HG03565 (cell line): Measurements from ENCODE around the gene CLHC1.
"Not testable (repeated sequence)": the region's sequence is repeated elsewhere in the genome, so short reads cannot be mapped to it uniquely, and the experiment has no call there.

Source experiments
- ATAC-seq: cut with Tn5 transposase; IDR thresholded peaks from one replicate; pipeline ENCODE4 v1.9.1; 2021; ENCODE audit warnings: mild to moderate bottlenecking, moderate library complexity; ENCODE audit not compliant: unreplicated experiment

The CLHC1 gene

GRCh38 chr2:55232084-55232862, at the start of gene CLHC1, which contains the start of gene RPS27A:
Gene CLHC1 (minus strand): TSS chr2:55232293. CDS start chr2:55222411, 9,882 bp downstream.
Gene RPS27A (plus strand): TSS chr2:55232688. CDS start chr2:55232825, 137 bp downstream.
- ATAC-seq: peak; percentile 88

- not testable (repeated sequence) for ATAC-seq
Measured at GRCh38 chr2:55280851-55281546, 48.9 kb upstream of the CLHC1 start.

- not testable (repeated sequence) for ATAC-seq
Measured at GRCh38 chr2:55279859-55280424, 47.8 kb upstream of the CLHC1 start.

- ATAC-seq: not testable (repeated sequence)
Measured at GRCh38 chr2:55279214-55279835, 47.2 kb upstream of the CLHC1 start.

- no peak for ATAC-seq
Measured at GRCh38 chr2:55277310-55277709, 45.2 kb upstream of the CLHC1 start.

- not testable (repeated sequence) for ATAC-seq
Measured at GRCh38 chr2:55274346-55274745, 42.3 kb upstream of the CLHC1 start.

- no peak for ATAC-seq
Measured at GRCh38 chr2:55269645-55269990, 37.5 kb upstream of the CLHC1 start.

- ATAC-seq: peak; percentile 90
Measured at GRCh38 chr2:55268907-55269644, 37.0 kb upstream of the CLHC1 start, which contains the start of gene MTIF2. Gene MTIF2 (minus strand): TSS chr2:55269231. CDS start chr2:55263858, 5,373 bp downstream.

- ATAC-seq: no peak
Measured at GRCh38 chr2:55268288-55268906, 36.3 kb upstream of the CLHC1 start.

GRCh38 chr2:55259586-55259985, 27.5 kb upstream of the CLHC1 start:
- not testable (repeated sequence) for ATAC-seq

- no peak for ATAC-seq
Measured at GRCh38 chr2:55252832-55253231, 20.7 kb upstream of the CLHC1 start.

- no peak for ATAC-seq
Measured at GRCh38 chr2:55247025-55247424, 14.9 kb upstream of the CLHC1 start.

- no peak for ATAC-seq
Measured at GRCh38 chr2:55245411-55245810, 13.3 kb upstream of the CLHC1 start.

GRCh38 chr2:55242617-55243016, 10.5 kb upstream of the CLHC1 start:
- ATAC-seq: no peak

GRCh38 chr2:55241582-55241981, 9.5 kb upstream of the CLHC1 start:
- ATAC-seq: not testable (repeated sequence)

GRCh38 chr2:55239656-55240222, 7.6 kb upstream of the CLHC1 start:
- no peak for ATAC-seq

GRCh38 chr2:55236992-55237543, 5.0 kb upstream of the CLHC1 start:
- ATAC-seq: no peak

GRCh38 chr2:55235724-55236538, 3.8 kb upstream of the CLHC1 start:
- ATAC-seq: no peak

GRCh38 chr2:55233658-55233940, 1.5 kb upstream of the CLHC1 start:
- ATAC-seq: no peak
